KBM-7 (cell line): ENCODE results near the gene ZNF540.
"Not testable (repeated sequence)": the region's sequence is repeated elsewhere in the genome, so short reads cannot be mapped to it uniquely, and the experiment has no call there.

Experiments
- DNase-seq: peaks from one replicate; pipeline ENCODE4 v3.0.0-alpha.2; 2015
- in situ Hi-C: fragments of 300-500 bp; cut with MboI; formaldehyde crosslinking; loops from 2 replicates; pipeline ENCODE4 v1.14.3; 2020; ENCODE audit warnings: low sequenced_read_pairs, low pct_unique_long_range_greater_than_20kb, mixed read lengths

ZNF540 gene

DNA sequence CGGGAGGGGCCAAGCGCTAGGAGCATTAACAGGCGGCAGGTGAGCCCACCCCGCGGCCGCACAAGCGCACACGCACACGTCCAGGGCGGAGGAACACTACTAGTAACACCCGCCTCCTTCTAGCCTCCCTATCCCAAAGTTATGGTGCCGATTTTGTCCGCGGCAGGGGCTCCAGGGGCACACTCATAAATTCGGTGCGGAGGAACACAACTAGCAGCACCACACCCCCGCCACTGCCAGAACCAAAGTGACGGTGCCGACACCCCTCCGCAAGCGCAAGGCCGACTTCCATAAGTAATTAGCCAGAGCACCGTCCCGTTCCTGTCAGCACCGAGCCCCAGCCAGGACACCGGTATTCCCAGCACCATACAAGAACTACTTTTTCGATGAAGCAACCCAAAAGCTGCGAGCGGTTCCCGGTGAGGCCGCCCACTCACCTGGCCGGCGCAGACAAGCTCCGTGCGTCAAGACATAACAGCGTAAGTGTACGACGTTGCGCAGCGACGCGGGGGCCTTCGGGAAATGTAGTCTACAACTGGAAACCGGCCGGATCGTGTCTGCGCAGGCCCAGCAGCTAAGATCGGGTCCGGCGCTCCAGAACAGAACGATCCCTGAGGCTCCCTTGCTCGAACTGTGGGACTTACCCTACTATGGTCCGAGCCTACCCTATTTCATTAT, at the start of gene ZNF540, which contains the start of gene ZNF571:
Gene ZNF540, plus strand, starts transcription at position 573 of the 678 bp plus-strand sequence. CDS start 3,572 bp downstream, outside the sequence.
Gene ZNF571, minus strand, starts transcription at position 489 of the 678 bp plus-strand sequence. CDS start 8,116 bp downstream, outside the sequence.
- in situ Hi-C loops, result no loop called here
- peak; percentile 94 for DNase-seq

- in situ Hi-C loops, result no loop called here
- no peak for DNase-seq
Observed at GRCh38 chr19:37551129-37551993, 43.3 kb upstream of the ZNF540 start.

DNA sequence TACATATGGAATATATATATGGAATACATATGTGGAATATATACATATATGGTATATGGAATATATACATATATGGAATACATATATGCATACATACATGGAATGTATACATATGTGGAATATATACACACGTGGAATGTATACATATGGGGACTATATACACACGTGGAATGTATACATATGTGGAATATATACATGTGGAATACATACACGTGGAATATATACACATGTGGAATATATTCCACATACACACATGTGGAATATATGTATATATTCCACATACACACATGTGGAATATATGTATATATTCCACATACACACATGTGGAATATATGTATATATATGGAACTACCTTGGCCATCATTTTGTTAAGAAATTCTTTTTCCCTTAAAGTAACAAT, 31.2 kb upstream of the ZNF540 start:
- DNase-seq, result no peak

DNA sequence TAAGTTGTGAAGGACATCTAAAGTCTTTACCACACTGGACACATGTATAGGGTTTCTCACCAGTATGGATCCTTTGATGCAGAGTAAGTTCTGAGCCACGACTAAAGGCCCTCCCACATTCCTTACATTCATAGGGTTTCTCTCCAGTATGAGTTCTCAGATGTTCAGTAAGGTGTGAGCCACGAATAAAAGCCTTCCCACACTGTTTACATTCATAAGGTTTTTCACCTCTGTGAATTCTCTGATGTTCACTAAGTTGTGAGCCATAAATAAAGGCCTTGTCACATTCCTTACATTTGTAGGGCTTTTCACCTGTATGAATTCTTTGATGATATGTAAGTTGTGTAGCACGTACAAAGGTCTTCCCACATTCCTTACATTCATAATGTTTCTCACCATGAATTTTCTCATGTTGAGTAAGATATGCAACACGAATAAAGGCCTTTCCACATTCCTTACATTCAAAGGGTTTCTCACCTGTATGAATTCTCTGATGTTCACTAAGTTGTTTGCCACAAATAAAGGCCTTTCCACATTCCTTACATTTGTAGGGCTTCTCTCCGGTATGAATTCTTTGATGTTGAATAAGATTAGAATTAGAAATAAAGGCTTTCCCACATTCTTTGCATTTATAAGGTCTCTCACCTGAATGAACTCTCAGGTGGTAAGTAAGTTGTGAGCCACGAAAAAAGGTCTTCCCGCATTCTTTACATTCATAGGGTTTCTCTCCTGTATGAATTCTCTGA, 29.9 kb upstream of the ZNF540 start:
- DNase-seq, result peak; percentile 18
- in situ Hi-C loops, result no loop called here

More for the DNA sequence above, 31.2 kb upstream of the ZNF540 start:
- in situ Hi-C loops, result no loop called here

GRCh38 chr19:37565370-37565669, 29.4 kb upstream of the ZNF540 start:
- in situ Hi-C loops, result no loop called here
- DNase-seq, result no peak

DNA sequence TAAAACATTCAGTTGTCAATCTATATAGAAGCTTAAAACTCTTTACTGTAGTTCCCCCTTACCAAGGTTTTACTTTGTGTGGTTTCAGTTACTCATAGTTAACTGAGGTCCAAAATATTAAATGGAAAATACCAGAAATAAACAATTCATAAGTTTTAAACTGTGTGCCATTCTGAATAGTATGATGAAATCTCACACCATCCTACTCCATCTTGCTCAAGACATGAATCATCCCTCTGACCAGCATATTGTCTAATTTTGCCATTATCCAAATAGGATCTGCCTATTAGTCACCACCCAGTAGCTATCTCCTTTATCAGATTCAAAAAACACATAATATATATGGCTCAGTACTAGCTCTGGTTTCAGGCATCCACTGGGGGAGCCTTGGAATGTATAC, 22.5 kb upstream of the ZNF540 start:
- in situ Hi-C loops, result no loop called here
- no peak for DNase-seq

GRCh38 chr19:37583340-37583739, 11.3 kb upstream of the ZNF540 start:
- in situ Hi-C loops, result no loop called here

DNA sequence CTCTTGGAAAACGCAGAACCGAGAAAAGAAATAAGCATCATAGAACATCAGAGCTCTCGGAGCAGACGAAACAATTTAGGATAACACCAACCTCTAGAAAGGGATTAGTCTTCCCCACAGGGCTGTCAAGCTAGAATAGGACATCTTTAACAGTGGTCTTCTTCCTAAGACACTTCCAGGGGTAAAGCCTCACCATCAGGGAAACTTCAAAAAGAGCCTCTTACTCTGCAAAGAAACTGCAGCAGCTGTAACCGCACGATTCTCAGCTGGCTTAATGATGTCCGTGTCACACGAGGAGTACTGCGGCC, 726 bp upstream of the ZNF540 start:
- in situ Hi-C loops, result no loop called here
- no peak for DNase-seq

More at GRCh38 chr19:37583340-37583739, 11.3 kb upstream of the ZNF540 start:
- DNase-seq, result no peak

DNA sequence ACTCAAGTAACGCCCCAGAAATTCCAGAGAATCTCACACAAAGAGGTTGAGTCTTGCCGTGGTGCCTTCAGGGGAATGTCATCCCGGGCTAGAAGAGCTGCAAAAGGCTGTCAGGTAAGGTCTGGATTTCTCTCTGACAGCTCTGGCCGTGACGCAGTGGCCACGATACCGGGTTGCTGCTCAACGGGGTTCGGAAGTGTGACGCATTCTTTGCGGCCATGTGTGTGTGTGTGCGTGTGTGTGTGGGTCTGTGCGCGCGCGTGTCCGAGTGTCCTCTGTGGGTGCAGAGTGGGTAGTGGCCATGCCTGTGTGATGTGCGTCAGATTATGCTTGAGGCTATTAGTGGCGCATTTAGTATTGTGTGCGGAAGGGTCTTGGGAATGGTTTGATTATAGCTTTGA, 306 bp downstream of the ZNF540 start:
- in situ Hi-C loops, result no loop called here
- DNase-seq, result no peak

DNA sequence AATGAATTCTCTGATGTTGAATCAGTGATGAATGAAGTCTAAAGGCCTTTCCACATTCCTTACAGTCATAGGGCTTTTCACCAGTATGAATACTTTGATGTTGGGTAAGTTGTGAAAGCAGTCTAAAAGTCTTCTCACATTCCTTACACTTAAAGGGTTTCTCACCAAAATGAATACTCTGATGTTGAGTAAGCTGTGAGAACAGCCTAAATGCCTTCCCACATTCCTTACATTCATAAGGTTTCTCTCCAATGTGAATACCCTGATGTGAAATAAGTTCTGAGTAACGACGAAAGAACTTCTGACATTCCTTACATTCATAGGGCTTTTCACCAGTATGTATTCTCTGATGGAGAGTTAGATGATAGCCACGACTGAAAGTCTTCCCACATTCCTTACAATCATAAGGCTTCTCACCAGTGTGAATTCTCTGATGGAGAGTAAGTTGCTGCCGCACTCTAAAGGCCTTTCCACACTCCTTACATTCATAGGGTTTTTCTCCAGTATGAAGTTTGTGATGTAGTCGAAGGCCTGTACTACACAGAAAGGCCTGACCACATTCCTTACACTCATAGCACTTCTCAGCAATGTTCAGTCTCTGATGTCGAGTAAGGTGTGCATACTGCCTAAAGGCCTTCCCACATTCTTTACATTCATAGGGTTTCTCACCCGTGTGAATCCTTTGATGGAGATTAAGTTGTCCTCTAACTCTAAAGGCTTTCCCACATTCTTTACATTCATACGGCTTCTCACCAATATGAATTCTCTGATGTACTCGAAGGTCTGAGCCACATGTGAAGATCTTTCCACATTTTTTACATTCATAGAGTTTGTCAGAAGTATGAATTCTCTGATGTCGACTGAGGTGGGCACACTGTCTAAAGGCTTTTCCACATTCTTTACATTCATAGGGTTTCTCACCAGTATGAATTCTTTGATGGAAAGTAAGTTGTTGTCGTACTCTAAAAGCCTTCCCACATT, 40.7 kb downstream of the ZNF540 start:
- no peak for DNase-seq
- in situ Hi-C loops, result no loop called here

DNA sequence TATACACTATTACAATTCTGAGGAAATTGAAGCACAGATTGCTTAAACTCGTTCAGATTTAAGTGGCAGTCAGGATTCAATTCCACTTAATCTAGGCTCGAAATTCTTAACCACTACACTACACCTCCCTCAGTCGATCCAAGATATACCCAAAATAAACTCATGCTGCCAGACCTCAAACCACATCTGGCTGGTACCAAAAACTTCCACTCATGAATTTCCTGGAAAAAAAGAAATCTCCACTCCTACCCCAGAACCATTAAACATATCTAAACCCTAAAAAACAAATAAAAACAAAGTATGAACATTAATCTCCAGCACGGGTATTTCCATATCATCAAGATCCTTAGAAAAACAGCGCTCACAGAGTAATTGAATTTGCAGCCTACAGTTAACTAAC, 59.4 kb downstream of the ZNF540 start:
- DNase-seq, result no peak
- in situ Hi-C loops, result no loop called here

DNA sequence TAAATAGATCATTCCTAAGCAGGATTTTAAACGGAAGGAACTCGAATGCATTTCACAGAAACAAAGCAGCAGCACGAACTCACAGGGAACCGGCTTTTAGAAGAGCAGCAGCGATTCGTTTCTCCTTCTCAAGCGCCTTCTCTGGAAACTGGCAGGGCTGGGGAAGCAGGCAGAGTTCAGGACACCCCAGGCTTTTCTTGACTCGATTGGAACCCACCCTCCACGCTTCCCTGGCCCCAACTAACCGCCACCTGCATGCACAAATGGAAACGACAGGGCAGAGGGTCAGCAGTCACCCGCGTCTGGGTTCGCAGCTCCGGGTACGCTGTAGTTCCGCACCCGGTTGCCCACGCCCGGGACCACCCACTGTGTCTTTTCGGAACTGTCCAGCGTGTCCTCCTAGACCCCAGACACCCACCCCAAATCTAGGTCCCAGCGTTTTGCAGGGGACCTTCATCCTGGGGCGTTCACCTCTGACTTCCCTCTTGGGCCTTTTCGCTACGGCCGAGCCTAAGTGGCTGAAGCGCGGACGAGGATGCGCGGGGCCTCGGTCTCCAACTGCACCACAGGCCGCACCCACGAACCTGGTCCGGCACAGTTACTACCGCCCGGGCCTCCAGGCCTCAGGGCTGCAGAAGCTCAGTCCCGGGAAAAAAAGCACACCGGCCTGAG, 60.1 kb downstream of the ZNF540 start:
- DNase-seq, result peak; percentile 72
- in situ Hi-C loops, result no loop called here

DNA sequence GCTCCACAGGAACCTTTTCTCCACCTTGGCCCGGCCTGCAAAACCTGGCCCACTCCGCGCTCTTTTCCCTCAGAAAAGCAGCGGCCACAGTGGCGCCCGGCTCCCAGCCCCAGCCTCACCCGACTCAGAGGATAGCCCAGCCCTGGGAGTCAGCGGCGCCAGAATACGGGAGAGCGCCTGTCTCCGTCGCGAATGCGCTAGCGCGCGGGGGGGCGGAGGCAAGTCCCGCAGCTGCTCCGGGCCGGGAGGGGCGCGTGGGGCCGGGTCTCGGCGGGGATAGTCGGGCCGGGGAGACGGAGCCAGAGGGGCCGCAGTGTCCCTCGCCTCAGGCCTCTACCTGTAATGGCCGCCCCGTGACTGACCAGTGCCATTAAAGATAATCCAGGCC, 60.6 kb downstream of the ZNF540 start, which contains the start of gene ZFP30:
Gene ZFP30, minus strand, starts transcription at position 165 of the 388 bp plus-strand sequence. CDS start 7,643 bp downstream, outside the sequence.
- DNase-seq, result no peak
- in situ Hi-C loops, result no loop called here

DNA sequence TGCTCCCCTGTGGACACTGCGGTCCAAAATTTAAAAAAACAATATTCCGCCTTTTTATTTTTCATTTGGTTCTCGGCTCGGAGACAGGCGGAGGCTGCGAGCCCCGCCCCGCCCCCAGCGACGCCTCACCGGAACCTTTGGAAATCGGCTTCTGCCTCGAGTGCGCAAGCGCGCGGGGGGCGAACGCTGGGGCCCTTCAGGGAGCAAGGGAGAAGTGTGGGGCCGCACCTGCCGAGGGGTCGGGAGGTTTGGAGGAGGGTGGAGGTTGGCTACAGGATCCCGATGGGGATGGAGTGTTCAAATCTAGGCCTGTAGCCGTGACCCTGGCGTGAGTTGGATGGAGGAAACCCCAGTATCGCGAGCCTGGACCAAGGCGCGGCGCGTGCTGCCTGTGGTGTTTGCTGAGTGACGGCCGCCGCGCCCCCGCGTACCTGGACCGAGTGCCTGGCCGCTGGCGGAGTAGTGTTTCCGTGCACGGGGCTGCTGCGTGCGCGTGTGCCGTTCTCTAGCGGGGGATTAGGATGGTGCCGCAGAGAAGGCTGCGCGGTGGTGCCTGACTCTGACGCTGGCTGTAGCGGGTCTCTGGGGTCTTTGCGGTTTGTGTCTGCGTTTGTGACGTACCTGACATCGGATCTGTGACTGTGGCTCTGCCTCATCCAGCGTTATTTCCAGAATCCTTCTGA, 61.2 kb downstream of the ZNF540 start:
- peak; percentile 90 for DNase-seq
- in situ Hi-C loops, result no loop called here

DNA sequence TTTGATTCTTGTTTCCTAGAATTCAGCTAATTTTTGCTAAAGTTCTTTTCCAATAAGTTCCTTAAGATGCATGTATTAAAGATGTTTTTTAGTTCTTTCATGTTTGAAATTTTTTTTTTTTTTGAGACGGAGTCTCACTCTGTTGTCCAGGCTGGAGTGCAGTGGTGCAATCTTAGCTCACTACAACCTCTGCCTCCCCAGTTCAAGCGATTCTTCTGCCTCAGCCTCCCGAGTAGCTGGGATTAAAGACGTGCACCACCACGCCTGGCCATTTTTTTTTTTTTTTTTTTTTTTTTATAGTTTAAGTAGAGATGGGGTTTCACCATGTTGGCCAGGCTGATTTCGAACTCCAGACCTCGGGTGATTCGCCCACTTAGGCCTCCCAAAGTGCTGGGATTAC, 62.5 kb downstream of the ZNF540 start:
- in situ Hi-C loops, DNase-seq: not testable (repeated sequence)
